Dedifferentiated amniotic fluid mesenchymal stem cell (primary cell): ENCODE results near the gene AGBL4.
"Not testable (repeated sequence)": the region's sequence is repeated elsewhere in the genome, so short reads cannot be mapped to it uniquely, and the experiment has no call there.

Experiments
- DNase-seq: peaks from one replicate; pipeline ENCODE4 v3.0.0-alpha.2; 2016; ENCODE audit errors: extremely low spot score

Gene AGBL4

DNA sequence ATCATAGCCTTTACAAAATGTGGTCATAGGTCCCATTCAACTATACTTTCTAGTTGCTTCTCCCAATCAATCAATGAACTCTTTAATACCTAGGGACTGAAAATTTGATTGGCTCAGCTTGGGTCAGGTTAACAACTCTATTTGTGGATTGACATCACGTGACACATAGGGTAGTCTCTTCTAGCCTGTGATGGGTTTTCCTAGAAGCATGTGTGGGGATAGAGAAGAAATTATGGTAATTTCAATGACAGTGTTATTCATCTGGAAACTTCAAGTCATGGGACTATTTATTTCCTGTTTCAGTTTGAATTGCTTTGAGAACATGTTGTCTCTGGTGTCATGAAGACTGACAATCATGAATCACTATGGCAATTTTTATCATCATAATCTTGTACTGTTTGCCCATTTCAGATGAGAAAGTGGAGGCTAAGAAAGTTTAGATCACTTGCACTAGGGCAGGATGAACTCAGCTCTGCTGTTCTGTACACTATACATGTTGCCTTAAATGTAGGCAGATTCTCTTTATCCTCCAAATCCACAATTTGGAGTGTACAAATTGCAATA is 717.2 kb downstream of the AGBL4 start:
- no peak for DNase-seq

DNA sequence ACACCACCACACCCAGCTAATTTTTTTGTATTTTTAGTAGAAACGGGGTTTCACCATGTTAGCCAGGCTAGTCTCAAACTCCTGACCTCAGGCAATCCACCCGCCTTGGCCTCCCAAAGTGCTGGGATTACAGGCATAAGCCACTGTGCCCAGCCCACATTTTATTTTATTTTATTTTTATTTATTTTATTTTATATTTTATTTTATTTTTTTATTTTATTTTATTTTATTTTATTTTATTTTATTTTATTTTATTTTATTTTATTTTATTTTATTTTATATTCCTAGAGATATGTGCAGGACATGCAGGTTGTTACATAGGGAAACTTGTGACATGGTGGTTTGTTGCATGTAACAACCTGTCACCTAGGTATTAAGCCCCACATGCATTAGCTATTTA is 721.4 kb downstream of the AGBL4 start:
- DNase-seq, result not testable (repeated sequence)

DNA sequence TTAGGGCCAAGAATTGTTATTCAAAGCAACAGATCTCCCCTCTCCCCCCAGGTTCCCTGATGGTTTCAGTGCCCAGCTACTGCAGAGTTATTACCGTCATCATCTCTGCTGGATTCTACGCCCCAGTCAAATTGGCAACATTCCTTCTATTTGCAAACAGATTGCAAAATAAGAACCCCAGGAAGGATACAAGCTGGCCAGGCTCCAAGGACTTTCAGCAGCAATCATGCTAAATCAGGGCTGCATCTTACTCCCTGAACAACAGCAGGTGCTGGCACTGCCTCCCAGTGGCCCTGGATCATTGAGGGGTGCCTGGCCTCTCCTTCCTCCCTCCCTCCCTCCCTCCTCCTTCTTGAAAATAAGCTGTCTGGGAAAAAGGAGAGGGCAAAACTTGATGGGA is 725.5 kb downstream of the AGBL4 start:
- no peak for DNase-seq

DNA sequence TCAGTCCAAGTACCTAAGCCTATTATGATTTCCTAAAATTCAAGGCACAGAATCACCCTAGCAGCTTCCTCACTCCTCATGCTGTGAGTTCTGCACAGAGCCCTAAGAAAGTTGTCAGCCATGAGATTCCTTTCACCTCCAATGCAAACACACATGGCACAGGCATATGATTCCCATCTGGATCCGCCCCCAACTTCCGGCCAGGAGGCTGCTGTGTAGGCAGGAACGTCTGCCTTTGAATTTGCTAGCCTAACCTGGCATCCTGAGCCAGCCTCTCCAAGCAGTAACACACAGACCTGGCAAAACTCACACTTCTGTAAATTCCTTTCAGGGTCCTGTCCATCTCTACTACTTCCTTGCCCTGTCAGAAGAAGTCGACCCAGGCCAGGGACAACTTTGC is 726.0 kb downstream of the AGBL4 start:
- DNase-seq, result no peak

DNA sequence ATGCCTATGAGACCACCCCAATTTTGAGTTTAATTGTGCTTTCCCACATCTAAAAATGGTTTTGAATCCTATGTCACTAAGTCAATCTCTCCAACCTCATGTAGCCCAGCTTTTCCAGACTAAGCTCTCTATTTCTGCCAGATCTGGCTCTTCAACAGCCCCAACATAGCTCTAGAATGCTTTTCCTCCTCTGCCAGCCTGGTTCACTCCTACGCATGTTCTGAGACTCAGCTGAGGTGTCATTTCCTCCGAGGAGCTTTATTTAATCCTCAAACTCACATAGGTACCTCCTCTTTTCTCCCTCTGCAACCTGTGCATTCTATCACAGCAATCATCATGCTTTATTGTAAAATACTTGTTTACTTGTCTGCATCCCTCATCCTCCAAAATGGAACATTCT is 729.2 kb downstream of the AGBL4 start:
- no peak for DNase-seq

DNA sequence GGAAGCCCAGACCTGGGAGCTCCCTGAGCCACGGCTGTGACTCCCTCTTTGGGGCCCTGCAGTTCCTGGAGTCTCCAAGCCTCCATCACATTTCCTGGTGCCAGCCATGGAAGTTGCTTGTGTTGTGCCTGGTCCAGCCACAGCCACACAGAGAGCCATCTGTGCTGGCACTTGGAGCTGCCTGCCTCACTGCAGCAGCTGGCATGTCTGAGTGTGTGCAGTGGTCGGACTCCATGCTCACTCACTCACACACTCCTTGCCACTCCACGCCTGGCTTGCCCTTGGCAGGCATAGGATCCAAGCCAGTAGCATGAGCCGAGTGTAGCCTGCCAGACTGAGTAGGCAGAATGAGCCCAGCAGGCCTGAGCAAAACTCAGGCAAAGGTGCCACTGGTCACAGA is 730.7 kb downstream of the AGBL4 start:
- no peak for DNase-seq

DNA sequence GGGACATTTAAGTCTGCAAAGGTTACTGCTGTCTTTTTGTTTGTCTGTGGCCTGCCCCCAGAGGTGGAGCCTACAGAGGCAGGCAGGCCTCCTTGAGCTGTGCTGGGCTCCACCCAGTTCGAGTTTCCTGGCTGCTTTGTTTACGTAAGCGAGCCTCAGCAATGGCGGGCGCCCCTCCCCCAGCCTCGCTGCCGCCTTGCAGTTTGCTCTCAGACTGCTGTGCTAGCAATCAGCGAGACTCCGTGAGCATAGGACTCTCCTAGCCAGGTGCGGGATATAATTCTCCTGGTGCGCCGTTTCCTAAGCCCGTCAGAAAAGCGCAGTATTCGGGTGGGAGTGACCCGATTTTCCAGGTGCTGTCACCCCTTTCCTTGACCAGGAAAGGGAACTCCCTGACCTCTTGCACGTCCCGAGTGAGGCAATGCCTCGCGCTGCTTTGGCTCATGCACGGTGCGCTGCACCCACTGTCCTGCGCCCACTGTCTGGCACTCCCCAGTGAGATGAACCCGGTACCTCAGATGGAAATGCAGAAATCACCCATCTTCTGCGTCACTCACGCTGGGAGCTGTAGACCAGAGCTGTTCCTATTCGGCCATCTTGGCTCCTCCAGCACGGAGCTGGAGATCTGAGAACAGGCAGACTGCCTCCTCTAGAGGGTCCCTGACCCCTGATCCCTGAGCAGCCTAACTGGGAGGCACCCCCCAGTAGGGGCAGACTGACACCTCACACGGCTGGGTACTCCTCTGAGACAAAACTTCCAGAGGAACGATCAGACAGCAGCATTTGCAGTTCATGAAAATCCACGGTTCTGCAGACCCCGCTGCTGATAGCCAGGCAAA is 766.3 kb downstream of the AGBL4 start:
- DNase-seq, result not testable (repeated sequence)

DNA sequence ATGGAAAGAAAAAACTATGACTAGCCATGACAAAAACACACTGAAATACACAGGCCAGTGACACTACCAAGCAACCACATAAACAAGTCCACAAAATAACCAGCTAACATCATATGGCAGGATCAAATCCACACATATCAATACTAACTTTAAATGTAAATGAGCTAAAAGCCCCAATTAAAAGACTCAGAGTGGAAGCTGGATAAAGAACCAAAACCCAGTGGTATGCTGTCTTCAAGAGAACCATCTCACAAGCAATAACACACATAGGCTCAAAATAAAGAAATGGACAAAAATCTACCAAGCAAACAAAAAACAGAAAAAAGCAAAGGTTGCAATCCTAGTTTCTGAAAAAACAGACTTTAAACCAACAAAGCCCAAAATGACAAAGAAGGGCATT is 770.8 kb downstream of the AGBL4 start:
- no peak for DNase-seq

DNA sequence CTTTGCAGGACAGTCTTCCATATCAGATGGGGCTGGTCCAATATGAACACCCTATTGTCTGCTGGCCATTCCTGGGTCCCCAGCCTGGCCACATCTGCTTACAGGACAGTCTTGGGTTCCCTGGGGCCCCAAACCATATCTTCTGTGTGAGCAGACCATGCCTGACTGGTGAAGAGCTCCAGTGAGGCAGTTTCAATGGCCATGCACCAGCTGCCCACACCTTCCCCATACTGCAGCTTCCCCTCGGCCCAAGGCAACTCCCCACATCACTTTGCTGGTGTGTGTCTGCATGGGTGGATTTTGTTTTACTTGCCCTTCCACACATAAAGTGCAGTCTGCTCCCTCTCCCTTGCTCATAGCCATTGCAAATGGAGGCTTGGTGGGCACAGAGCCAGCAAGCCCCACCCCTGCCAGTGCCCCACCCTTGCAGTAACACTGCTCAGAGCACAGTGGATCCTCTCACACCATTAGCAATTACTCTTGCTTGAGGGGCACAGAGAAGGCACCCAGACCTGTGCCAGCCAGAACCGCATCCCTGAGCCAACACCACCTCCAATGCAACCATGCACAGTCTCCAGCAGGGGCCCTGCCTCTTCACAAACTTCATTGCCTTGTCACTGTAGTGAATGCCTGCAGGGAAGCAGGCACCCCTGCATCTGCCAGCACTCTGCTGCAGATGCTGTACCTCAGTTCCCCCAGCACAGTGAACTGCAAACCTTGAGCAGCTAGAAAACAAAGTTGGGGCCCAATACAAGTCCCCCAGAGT is 772.6 kb downstream of the AGBL4 start:
- no peak for DNase-seq

DNA sequence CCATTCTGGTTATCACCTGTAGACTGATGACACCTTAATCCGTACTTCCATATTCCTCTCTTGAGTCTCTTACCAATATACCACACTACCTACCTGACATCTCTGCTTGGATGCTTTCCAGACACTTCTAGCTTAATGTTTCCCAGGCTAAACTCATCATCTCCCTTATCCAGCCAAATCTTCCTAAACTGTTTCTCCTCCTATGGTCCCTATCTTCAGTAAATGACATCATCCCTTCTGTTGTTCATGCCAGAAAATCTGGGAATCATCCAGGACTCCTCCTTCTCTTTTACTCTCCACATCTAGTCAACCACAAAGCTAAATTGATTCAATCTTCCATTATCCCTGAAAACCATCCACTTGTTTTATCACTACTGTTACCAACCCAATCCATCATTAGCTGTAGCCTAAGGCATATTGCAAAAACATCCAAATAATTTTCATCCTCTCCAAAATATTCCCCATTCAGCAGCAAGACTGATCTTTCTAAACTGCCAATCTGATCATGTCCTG is 783.0 kb downstream of the AGBL4 start:
- no peak for DNase-seq

DNA sequence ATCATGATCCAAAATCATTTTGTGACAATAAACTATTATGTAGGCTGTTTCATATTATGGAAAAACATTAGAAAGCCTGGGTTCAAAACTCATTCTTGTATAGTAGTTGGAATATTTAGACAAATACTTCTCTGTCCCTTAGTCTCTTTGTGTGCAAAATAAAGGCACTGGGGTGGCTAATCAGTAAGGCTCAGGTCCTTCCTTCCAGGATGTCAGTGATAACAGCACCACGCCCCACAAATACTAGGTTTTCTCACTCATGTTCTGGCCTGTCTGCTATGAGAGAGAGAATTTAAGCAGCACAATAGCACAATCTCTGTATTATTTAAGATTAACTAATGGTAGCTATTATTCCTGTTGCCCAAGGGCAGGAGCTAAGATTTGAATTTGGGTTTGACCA is 788.8 kb downstream of the AGBL4 start:
- no peak for DNase-seq

DNA sequence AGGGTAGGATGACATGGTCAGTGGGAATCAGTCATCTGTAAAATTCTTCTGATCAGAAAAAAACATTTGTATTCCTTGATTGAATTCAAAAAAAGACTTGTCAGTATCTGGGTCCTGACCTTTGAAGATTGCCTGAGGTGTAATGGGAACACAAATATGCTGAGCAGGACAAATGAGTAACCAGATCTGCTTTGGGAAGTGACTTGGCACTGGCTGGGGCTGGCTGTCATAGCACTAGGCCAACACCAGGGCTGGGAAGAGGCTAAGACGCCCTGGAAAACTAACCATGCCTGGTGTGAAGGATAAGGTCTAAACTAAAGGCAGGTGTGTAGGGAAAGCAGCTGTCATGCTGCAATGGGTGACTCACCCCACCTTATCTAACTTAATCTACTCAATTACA is 794.2 kb downstream of the AGBL4 start:
- no peak for DNase-seq

DNA sequence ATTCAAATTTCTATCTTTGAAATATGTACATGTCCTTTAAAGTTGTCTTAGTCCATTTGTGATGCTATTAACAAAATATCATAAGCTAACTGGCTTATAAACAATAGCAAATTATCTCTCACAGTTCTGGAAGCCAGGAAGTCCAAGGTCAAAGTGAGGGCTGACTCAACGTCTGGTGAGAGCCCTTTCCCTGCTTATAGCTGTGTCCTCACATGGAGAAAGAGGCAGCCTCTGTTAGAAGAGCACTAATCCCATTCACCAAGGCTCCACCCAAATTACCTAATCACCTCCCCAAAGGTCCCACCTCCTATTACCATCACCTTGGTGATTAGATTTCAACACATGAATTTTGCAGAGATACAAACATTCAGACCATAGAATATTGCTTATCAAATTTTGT is 797.0 kb downstream of the AGBL4 start:
- DNase-seq, result no peak

DNA sequence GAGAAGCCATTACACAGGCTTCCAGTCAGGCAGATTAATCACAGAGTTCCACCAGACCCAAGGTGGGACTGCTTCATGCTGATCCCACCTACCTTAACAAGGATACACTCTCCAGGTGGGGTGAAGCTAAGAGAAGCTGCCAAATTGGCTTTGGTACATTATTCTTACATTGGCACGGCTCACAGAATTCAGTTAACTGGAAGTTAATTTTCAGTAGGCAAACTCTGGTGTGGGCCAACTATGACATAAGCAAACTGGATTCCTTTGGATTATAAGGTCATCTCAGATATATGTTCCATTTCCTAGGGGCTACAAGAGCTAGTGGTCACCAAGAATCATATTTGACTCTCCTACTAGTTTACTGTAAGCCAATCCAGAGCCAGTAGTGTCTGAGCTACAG is 798.3 kb downstream of the AGBL4 start:
- no peak for DNase-seq

DNA sequence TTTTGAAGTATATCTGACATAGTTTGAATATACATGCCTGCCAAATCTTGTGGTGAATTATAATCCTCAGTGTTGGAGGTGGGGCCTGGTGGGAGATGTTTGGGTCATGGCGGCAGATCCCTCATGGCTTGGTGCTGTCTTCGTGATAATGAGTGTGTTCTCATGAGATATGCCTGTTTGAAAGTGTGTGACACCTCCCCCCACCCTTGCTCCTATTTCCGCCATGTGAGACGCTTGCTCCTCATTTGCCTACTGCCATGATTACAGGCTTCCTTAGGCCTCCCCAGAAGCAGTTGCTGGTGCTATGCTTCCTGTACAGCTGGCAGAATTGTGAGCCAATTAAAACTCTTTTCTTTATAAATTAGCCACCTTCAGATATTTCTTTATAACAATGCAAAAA is 810.5 kb downstream of the AGBL4 start:
- no peak for DNase-seq

DNA sequence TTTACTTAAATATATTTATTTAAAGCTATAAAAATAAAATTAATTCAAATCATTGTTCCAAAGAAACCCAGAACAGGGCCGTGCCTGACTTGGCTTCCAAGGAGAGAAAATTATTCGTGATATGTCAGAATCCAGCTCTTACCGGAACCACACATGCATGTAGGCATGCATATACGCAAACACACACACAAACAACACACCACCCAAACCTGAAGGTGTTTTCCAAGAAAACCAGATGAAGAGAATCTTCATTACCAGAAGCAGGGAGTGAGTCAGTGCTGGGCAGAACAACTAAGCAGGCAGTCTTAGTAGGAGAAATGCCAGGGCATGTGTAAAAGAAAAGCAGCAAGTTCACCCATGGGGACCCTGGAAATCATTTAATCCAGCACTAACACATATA is 815.0 kb downstream of the AGBL4 start:
- DNase-seq, result no peak

DNA sequence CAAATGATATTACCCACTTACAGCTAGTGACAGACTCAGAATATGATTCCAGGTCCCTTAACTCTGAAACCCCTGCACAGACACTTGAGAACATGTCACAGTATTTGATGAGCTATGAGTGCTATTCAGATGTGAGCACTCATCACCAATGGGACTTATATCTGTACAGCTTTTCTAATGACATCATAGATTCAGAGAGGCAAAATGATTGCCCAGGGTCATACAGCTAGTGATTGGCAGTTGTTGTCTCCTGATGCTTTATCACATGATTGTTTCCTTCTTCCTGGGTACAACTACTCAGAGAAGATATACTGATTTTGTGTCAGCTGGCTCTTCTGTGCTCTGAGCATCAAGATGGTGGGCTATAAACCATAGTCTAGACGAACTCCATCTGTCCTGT is 819.0 kb downstream of the AGBL4 start:
- no peak for DNase-seq

DNA sequence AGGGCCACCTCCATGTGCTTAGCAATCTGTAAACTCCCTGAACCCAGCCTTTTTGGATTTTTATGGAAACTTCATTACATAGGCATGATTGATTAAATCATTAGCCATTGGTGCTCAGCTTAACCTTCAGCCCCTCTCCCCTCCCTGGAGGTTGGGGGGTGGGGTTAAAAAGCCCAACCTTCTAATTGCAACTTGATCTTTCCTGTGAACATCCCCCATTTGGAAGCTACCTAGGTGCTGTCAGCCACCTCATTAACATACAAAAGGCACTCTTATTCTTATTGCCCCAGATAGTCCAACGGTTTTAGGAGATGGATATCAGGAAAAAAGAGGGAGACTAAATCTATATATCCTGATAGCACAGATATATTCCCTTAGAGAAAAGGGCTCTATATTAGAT is 823.0 kb downstream of the AGBL4 start:
- no peak for DNase-seq

DNA sequence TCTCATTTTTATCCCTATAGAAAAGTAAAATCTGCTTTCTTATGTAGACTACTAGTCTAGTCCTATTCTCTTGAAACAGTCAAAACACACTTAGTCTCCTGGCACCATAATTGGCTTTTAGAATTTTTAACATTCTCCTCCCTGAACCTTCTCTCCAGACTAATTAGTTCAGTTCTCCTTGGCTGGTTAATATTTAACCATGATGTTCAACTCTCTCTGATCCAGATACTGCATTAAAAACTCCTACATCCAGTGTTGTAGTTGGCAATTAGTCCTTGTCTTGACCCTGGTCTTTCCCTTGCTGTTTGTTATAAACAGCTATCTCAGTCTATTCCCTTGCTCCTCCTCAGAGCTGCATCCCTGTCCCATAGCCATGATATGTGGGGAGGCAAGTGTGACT is 824.2 kb downstream of the AGBL4 start:
- DNase-seq, result no peak

DNA sequence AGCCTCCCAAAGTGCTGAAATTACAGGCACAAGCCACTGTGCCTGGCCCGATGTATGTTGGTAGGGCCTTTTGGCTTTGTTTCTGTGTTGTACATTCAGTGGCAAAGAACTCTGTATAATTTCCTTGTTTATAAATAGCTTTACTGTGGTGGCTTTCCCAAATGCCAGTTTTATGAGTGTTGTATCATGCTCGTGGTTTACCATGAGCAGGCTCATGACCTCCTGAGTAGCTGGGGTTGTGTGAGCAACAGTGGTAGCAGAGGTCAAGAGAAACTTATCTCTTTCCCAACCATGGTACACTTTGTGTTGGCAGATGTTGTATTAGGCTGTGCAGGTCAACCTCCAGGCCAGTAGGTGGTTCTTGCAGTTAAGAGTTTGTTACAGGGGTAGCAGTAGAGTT is 826.7 kb downstream of the AGBL4 start:
- DNase-seq, result no peak

DNA sequence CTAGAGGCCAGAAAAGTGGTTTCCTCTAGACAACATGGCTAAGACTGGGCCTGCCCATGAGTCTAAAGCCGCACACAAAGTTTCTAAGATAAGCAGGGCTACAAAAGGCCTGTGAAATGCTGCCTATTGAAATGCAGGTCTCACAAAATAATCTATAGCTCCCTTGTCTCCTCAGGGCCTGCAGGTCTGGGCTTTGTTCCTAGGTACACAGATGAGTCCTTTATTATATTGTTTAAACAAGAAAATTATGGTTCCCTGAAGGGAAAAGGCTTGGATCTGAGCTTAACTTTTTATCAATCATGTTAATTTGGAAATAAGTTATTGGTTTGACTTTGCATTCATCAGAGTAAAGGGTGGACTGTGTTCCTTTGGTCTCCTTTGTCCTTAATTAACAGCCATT is 833.6 kb downstream of the AGBL4 start:
- no peak for DNase-seq

DNA sequence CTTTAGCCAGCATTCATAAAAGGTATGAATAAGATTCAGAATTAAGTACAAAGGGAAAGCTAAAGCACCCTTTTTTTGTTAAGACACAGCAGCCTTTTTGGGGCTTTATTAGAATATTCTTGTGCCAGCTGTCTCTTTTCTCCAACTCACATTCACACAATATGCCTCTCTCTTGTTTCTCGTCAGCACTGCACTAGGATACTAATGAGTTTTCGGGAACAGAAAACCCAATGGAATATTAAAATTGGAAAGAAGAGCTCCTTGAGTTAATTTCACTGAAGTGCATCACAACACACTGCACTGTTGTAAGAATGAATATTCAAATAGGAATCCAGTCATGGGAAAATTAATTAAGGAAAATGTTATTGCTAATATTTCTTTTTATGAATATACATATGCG is 836.7 kb downstream of the AGBL4 start:
- DNase-seq, result no peak

DNA sequence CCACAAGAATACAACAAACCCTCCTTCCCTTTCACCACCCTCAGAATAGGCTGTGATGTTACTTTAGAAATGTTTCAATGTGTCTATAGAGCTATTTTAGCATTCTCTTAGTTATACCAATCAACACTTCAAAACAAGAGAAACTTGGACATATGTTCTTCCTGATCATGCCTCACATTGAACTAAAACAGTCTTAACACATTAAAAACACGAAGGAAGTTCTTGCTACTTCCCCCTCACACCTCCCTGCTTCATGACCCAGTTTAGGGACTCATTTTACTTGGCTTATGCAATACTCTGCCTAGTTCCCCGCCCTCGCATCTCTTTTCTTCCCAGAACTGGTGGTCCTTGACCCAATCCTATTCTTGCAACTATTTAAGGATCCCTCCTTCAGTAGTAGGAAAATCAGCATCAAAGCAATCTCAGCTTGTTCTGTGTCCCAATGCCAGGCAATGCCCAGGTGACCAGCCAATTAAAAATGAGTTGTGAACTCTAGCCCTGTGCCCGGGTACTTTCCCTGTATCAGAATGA is 838.2 kb downstream of the AGBL4 start:
- no peak for DNase-seq
